Pancreas (tissue), 10 donors: Measurements from ENCODE around the gene FRYL. TPM values are rescaled to one million over a fixed set of nuclear protein-coding genes. Genes with fewer than 3 reads are reported as not detected.

Experiments
- ATAC-seq, 4 donors: fragments of 200-7000 bp; cut with Tn5 transposase; one replicate each; pipeline versions ENCODE4 v1.8.0 to v1.9.1; 2020; ENCODE audit warnings: mild to moderate bottlenecking in 4 of 4, moderate library complexity in 4 of 4
- DNase-seq, 6 donors: peaks; one replicate each; pipeline ENCODE4 v3.0.0-alpha.2; 2020
- FAIRE-seq: peaks from 2 replicates; lab custom pipeline; 2012; peaks lifted over from hg19 to GRCh38; lab: Jason Lieb, UNC
- H3K27ac ChIP-seq, 4 donors: fragments of 200-600 bp; sonication (generic); 1 replicate in 3 of 4; 2 replicates in 1 of 4; pipeline versions ENCODE4 v1.5.0 to v1.8.0; 2020
- H3K27me3 ChIP-seq, 4 donors: fragments of 200-600 bp; one replicate each; pipeline ENCODE4 v1.8.0; 2021
- H3K36me3 ChIP-seq, 3 donors: fragments of 200-600 bp; sonication (generic) in 1 of 3; one replicate each; pipeline versions ENCODE4 v1.5.0 to v1.8.0; 2020 to 2021
- H3K4me1 ChIP-seq, 3 donors: fragments of 200-600 bp; one replicate each; pipeline ENCODE4 v1.8.0; 2021
- H3K4me3 ChIP-seq, 4 donors: fragments of 200-600 bp; sonication (generic) in 2 of 4; one replicate each; pipeline versions ENCODE4 v1.5.0 to v1.8.0; 2020 to 2021
- H3K9me3 ChIP-seq, 4 donors: fragments of 200-600 bp; one replicate each; pipeline ENCODE4 v1.8.0; 2021
- CTCF ChIP-seq, 4 donors: fragments of 200-600 bp; sonication (generic) in 3 of 4; IDR thresholded peaks; one replicate each; pipeline versions ENCODE4 v1.5.0 to v1.8.0; 2021; ENCODE audit warnings: antibody characterized with exemption in 4 of 4
- WGBS, 2 donors: extraction: QIAGEN DNeasy Blood & Tissue Kit; methylation state at CpG; one replicate each; pipeline ENCODE4 v1.1.7; 2013; 5-methylcytosine and 5-hydroxymethylcytosine counted together
- intact Hi-C, 3 donors: fragments of 100-400 bp; cut with DNase I; formaldehyde crosslinking; loops; one replicate each; pipeline versions ENCODE4 v1.11.1 to v1.14.2; 2022
- polyA plus RNA-seq, 2 donors: library from polyadenylated mRNA; stranded (reverse); fragments of 200-250 nt; gene quantifications; one replicate each; pipeline ENCODE4 v1.2.3, GENCODE V29; 2013
- total RNA-seq, 6 donors: library from RNA; stranded (reverse); fragmentation: NEBNext Ultra II Directional in 4 of 6; extraction: Animal tissue kit (Norgen Biotek cat#: 25700) in 4 of 6; gene quantifications; one replicate each; pipeline versions ENCODE4 v1.2.1 to v1.2.4, GENCODE V29; 2021 to 2023
- donor health status: healthy with polysubstance abuse.
- donor health status: DM: no; HTN: no; CAD: no; lungs with moderate emphysema.
- donor health status: DM: no; HTN: no; CAD: no.
- donor health status: control.
- donor health status: control.
- donor health status: Bipolar disorder and iron deficiency.
- donor health status: DM: yes; HTN: yes; CAD: no.
- donor health status: DM: no; HTN: no; CAD: no.
- donor health status: DM: no; HTN: no; CAD: no.
- donor health status: DM: yes; HTN: yes; CAD: no.

FRYL gene
- total and polyA plus RNA-seq, 8 donors: 9.1 to 38.7 (median 20.7) TPM

GRCh38 chr4:48778431-48779094 is 1.5 kb downstream of the FRYL start:
- Histone ChIP-seq H3K9me3 (no peaks in the 10 kb centered on the region), H3K27ac (peak overlapping the region; percentile 80 to 98 (median 94)), H3K4me3 (peak overlapping the region; percentile 95 to 97 (median 96)), H3K27me3 (no peaks in the 10 kb centered on the region), H3K4me1 (peaks cover 7 to 32% (median 26%) of the 10 kb centered on the region in 3 donors), H3K36me3 (no peaks in the 10 kb centered on the region)
- FAIRE-seq (no peak), DNase-seq (no peak), ATAC-seq (no peak)
- intact Hi-C loops: no loop called here
- TF ChIP-seq CTCF (IDR thresholded peaks at IDR 0.05): no peak
- WGBS, 2 donors: 0% methylated on average over 8 of the region's 8 CpGs

- ATAC-seq: no peak
- no peak for FAIRE-seq
- intact Hi-C loops: no loop called here
- DNase-seq: no peak
- no peak for TF ChIP-seq CTCF (IDR thresholded peaks at IDR 0.05)
- Histone ChIP-seq H3K36me3 (no peaks in the 10 kb centered on the region), H3K27ac (peak overlapping the region in 2 of 4 donors; percentile 97 to 98), H3K9me3 (no peaks in the 10 kb centered on the region), H3K27me3 (no peaks in the 10 kb centered on the region), H3K4me1 (peaks cover 7 to 34% (median 26%) of the 10 kb centered on the region in 3 donors), H3K4me3 (peak overlapping the region in 1 of 4 donors; percentile 96)
- WGBS, 2 donors: 44 to 49% methylated on average over 10 of the region's 10 CpGs
These were observed 2.3 kb downstream of the FRYL start for GRCh38 chr4:48777739-48778138.

GRCh38 chr4:48774760-48775710 is 5.0 kb downstream of the FRYL start:
- Histone ChIP-seq H3K4me3 (no peak overlapping the region), H3K9me3 (no peaks in the 10 kb centered on the region), H3K36me3 (no peaks in the 10 kb centered on the region), H3K27me3 (no peaks in the 10 kb centered on the region), H3K27ac (no peak overlapping the region), H3K4me1 (peaks cover 7 to 34% (median 26%) of the 10 kb centered on the region in 3 donors)
- intact Hi-C loops: no loop called here
- TF ChIP-seq CTCF (IDR thresholded peaks at IDR 0.05): no peak
- FAIRE-seq (no peak), DNase-seq (no peak), ATAC-seq (no peak)
- WGBS, 2 donors: 88 to 91% methylated on average over 16 of the region's 16 CpGs

GRCh38 chr4:48772556-48772955 is 7.5 kb downstream of the FRYL start:
- no peak for TF ChIP-seq CTCF (IDR thresholded peaks at IDR 0.05)
- 69 to 76% methylated on average over 3 of the region's 3 CpGs for WGBS, 2 donors
- ATAC-seq (no peak), DNase-seq (no peak), FAIRE-seq (peak; percentile 26)
- intact Hi-C loops: no loop called here
- H3K27me3 ChIP-seq: no peaks in the 10 kb centered on the region
- no peak overlapping the region for H3K27ac ChIP-seq
- H3K4me3 ChIP-seq: no peak overlapping the region
- no peaks in the 10 kb centered on the region for H3K9me3 ChIP-seq
- peaks cover 4 to 26% (median 19%) of the 10 kb centered on the region in 3 donors for H3K4me1 ChIP-seq
- H3K36me3 ChIP-seq: no peaks in the 10 kb centered on the region
